ENCODE results near the gene FAM98A.

The FAM98A gene

GRCh38 chr2:33599175-33599942 lies at the start of gene FAM98A:
Gene FAM98A, minus strand, starts transcription at chr2:33599299. Its CDS starts 78 bp downstream, at chr2:33599221.
- DNase-seq: peak; percentile 92 to 99

- no peak for DNase-seq
These were observed 46.8 kb upstream of the FAM98A start for GRCh38 chr2:33645861-33646260.

GRCh38 chr2:33644215-33644614 lies 45.1 kb upstream of the FAM98A start:
- DNase-seq: no peak

GRCh38 chr2:33636001-33636400 lies 36.9 kb upstream of the FAM98A start:
- DNase-seq: no peak

GRCh38 chr2:33634261-33634910 lies 35.3 kb upstream of the FAM98A start:
- DNase-seq: no peak

- DNase-seq: no peak
These were observed 34.2 kb upstream of the FAM98A start for GRCh38 chr2:33633315-33633714.

GRCh38 chr2:33632831-33633230 lies 33.7 kb upstream of the FAM98A start:
- no peak for DNase-seq

GRCh38 chr2:33628031-33628827 lies 29.1 kb upstream of the FAM98A start:
- no peak for DNase-seq

GRCh38 chr2:33619028-33619427 lies 19.9 kb upstream of the FAM98A start:
- no peak for DNase-seq

GRCh38 chr2:33617989-33618388 lies 18.9 kb upstream of the FAM98A start:
- DNase-seq: no peak

- no peak for DNase-seq
These were observed 18.3 kb upstream of the FAM98A start for GRCh38 chr2:33617401-33617800.

GRCh38 chr2:33616873-33617272 lies 17.8 kb upstream of the FAM98A start:
- DNase-seq: no peak

GRCh38 chr2:33614190-33614589 lies 15.1 kb upstream of the FAM98A start:
- DNase-seq: no peak

- DNase-seq: no peak
These were observed 8.8 kb upstream of the FAM98A start for GRCh38 chr2:33607905-33608304.

GRCh38 chr2:33607251-33607721 lies 8.2 kb upstream of the FAM98A start:
- DNase-seq: no peak

- no peak for DNase-seq
These were observed 7.5 kb upstream of the FAM98A start for GRCh38 chr2:33606622-33607021.

- DNase-seq: no peak
These were observed 7.0 kb upstream of the FAM98A start for GRCh38 chr2:33606100-33606499.

GRCh38 chr2:33605056-33605455 lies 6.0 kb upstream of the FAM98A start:
- DNase-seq: no peak

GRCh38 chr2:33603416-33603815 lies 4.3 kb upstream of the FAM98A start:
- no peak for DNase-seq

- DNase-seq: no peak
These were observed 3.2 kb upstream of the FAM98A start for GRCh38 chr2:33602201-33602830.

GRCh38 chr2:33599943-33600192 lies 769 bp upstream of the FAM98A start:
- DNase-seq: no peak

- peak in 1 of 2 donors; percentile 28 for DNase-seq
These were observed 431 bp downstream of the FAM98A start for GRCh38 chr2:33598561-33599174.

- no peak for DNase-seq
These were observed 2.1 kb downstream of the FAM98A start for GRCh38 chr2:33597026-33597425.

Data from bone marrow (tissue), 2 donors.